ENCODE data around the gene TAP1.

TAP1 gene

GRCh38 chr6:32857156-32857891 is 3.8 kb upstream of the TAP1 start:
- H3K4me3 ChIP-seq (ENCODE audit: low read length) = no peak overlapping the region
- H3K4me1 ChIP-seq (ENCODE audit: control insufficient read depth, low read depth, low read length) = peaks cover 7% of the 10 kb centered on the region
- H3K36me3 ChIP-seq (ENCODE audit: control insufficient read depth, low read depth, low read length) = no peaks in the 10 kb centered on the region
- peaks cover 44% of the 10 kb centered on the region for H3K27me3 ChIP-seq (ENCODE audit: control insufficient read depth, insufficient read depth, low read length)
- no peaks in the 10 kb centered on the region for H3K9me3 ChIP-seq (ENCODE audit: control insufficient read depth, low read depth, low read length)
- H3K9ac ChIP-seq (ENCODE audit: low read length) = no peak overlapping the region
- no peak overlapping the region for H3K27ac ChIP-seq (ENCODE audit: low read length)

DNA sequence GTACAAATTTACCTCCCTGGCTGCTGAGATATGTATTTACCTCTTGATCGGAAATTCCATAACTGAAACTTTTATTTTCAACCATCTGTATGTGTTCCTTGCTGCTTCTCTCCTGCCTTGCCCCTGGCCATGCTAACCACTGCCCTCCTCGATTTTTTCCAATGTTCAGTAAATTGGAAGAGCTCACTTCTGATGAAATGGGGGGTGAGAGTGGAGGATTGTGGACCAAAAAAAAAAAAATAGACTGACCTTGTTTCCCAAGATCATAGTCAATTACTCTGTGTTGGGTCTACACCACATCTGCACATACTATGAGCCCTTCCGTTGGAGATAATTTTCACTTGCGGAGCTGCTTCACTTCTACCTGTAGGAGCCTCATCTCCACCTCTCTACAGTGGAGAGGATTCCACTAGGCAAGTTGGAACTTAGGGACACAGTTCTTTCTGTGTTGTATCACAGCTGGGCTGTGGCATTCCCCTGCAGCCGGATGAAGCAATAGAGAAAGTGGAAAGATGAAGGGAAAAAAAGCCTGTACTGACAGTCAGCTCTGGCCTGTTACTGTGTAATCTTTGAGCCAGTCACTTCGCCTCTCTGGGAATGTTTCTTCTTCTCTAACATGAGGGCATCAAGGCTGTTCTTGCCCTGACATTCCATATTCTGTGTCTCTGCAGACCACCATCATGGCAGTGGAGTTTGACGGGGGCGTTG is 2.1 kb upstream of the TAP1 start:
- Histone ChIP-seq H3K9ac (ENCODE audit: low read length) (no peak overlapping the region), H3K9me3 (ENCODE audit: control insufficient read depth, low read depth, low read length) (no peaks in the 10 kb centered on the region), H3K4me1 (ENCODE audit: control insufficient read depth, low read depth, low read length) (peaks cover 2% of the 10 kb centered on the region), H3K4me3 (ENCODE audit: low read length) (no peak overlapping the region), H3K27me3 (ENCODE audit: control insufficient read depth, insufficient read depth, low read length) (peaks cover 59% of the 10 kb centered on the region), H3K36me3 (ENCODE audit: control insufficient read depth, low read depth, low read length) (no peaks in the 10 kb centered on the region), H3K27ac (ENCODE audit: low read length) (no peak overlapping the region)

GRCh38 chr6:32854376-32855178 is 1.1 kb upstream of the TAP1 start:
- peak overlapping the region; percentile 37 for H3K9ac ChIP-seq (ENCODE audit: low read length)
- H3K27ac ChIP-seq (ENCODE audit: low read length) = no peak overlapping the region

DNA sequence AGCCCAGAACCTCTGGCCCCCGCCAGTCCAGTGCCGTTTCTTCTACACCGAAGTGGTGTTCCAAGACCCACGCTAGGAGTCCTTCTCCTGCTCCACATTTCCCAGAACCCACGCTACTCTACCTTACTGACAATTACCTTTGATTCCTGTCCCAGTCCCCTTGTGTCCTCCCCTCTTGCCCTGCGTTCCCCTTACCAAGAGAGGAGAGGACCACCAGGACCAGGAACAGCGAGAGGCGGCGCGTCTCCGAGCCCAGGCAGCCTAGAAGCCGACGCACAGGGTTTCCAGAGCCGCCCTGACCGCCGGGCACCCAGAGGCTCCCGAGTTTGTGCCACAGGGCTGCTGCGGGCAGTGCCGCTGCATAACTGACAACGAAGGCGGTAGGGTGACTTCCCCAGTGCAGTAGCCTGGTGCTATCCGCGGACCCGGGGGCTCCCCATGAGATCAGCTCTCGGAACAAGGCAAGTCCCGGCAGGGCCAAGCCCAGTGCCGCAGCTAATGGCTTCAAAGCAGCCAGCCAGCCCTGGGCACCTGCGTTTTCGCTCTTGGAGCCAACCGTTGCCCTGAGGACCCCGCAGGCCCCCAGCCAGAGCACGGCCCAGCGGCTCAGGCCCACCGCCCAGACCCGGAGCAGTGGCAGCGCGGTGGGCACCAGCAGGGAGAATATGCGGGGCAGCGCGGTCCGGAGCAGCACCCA is 512 bp downstream of the TAP1 start:
- Histone ChIP-seq H3K9ac (ENCODE audit: low read length) (peak overlapping the region; percentile 25), H3K27me3 (ENCODE audit: control insufficient read depth, insufficient read depth, low read length) (peaks cover 64% of the 10 kb centered on the region), H3K27ac (ENCODE audit: low read length) (no peak overlapping the region)

More at GRCh38 chr6:32854376-32855178, 1.1 kb upstream of the TAP1 start:
- H3K4me3 ChIP-seq (ENCODE audit: low read length) = peak overlapping the region; percentile 81
- H3K9me3 ChIP-seq (ENCODE audit: control insufficient read depth, low read depth, low read length) = no peaks in the 10 kb centered on the region
- no peaks in the 10 kb centered on the region for H3K4me1 ChIP-seq (ENCODE audit: control insufficient read depth, low read depth, low read length)
- peaks cover 64% of the 10 kb centered on the region for H3K27me3 ChIP-seq (ENCODE audit: control insufficient read depth, insufficient read depth, low read length)
- no peaks in the 10 kb centered on the region for H3K36me3 ChIP-seq (ENCODE audit: control insufficient read depth, low read depth, low read length)

GRCh38 chr6:32852018-32852843 is 1.3 kb downstream of the TAP1 start:
- Histone ChIP-seq H3K36me3 (ENCODE audit: control insufficient read depth, low read depth, low read length) (no peaks in the 10 kb centered on the region), H3K4me1 (ENCODE audit: control insufficient read depth, low read depth, low read length) (no peaks in the 10 kb centered on the region), H3K4me3 (ENCODE audit: low read length) (peak overlapping the region; percentile 81), H3K27me3 (ENCODE audit: control insufficient read depth, insufficient read depth, low read length) (peaks cover 62% of the 10 kb centered on the region), H3K9me3 (ENCODE audit: control insufficient read depth, low read depth, low read length) (no peaks in the 10 kb centered on the region), H3K27ac (ENCODE audit: low read length) (no peak overlapping the region), H3K9ac (ENCODE audit: low read length) (no peak overlapping the region)

More for the DNA sequence above, 512 bp downstream of the TAP1 start:
- no peaks in the 10 kb centered on the region for H3K36me3 ChIP-seq (ENCODE audit: control insufficient read depth, low read depth, low read length)
- peak overlapping the region; percentile 81 for H3K4me3 ChIP-seq (ENCODE audit: low read length)
- H3K4me1 ChIP-seq (ENCODE audit: control insufficient read depth, low read depth, low read length) = no peaks in the 10 kb centered on the region
- H3K9me3 ChIP-seq (ENCODE audit: control insufficient read depth, low read depth, low read length) = no peaks in the 10 kb centered on the region

DNA sequence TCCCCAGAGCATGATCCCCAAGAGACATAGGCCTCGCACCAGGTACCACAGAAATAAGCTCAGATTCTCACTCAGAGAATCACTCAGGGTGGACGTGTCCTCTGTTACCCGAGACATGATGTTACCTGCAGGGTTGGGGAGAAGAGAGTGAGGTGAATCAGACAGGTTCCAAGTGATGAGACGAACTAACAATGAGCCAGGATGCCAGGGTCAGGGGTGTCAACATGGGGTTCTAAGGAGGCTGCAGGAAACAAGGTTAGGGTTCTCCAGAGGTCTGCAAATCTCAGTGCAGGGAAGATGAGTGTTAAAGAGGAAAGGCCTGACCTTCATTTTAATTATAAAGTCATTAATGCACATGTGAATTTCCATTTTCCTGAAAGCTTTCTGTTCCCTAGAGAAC is 2.5 kb downstream of the TAP1 start:
- Histone ChIP-seq H3K9ac (ENCODE audit: low read length) (no peak overlapping the region), H3K27ac (ENCODE audit: low read length) (no peak overlapping the region), H3K36me3 (ENCODE audit: control insufficient read depth, low read depth, low read length) (no peaks in the 10 kb centered on the region), H3K4me1 (ENCODE audit: control insufficient read depth, low read depth, low read length) (no peaks in the 10 kb centered on the region), H3K27me3 (ENCODE audit: control insufficient read depth, insufficient read depth, low read length) (peaks cover 53% of the 10 kb centered on the region), H3K4me3 (ENCODE audit: low read length) (no peak overlapping the region), H3K9me3 (ENCODE audit: control insufficient read depth, low read depth, low read length) (no peaks in the 10 kb centered on the region)

DNA sequence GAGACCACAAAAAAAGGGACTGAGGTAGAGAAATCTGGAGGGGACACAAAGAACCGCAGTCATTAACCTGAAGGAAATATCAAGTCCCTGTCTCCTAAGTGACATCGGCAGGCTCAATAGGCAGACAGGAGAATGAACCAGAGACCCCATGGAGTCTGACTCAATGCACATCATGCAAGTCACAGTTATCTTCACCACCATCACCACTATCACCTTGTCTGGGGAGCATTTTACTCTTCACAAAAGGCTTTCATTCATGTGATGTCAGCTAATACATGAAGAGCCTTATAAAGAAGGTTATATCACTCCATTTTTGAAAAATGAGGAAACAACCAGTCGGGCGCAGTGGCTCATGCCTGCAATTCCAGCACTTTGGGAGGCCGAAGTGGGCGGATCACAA is 4.4 kb downstream of the TAP1 start:
- Histone ChIP-seq H3K36me3 (ENCODE audit: control insufficient read depth, low read depth, low read length) (no peaks in the 10 kb centered on the region), H3K9ac (ENCODE audit: low read length) (no peak overlapping the region), H3K27ac (ENCODE audit: low read length) (no peak overlapping the region), H3K4me1 (ENCODE audit: control insufficient read depth, low read depth, low read length) (no peaks in the 10 kb centered on the region), H3K9me3 (ENCODE audit: control insufficient read depth, low read depth, low read length) (no peaks in the 10 kb centered on the region), H3K4me3 (ENCODE audit: low read length) (no peak overlapping the region), H3K27me3 (ENCODE audit: control insufficient read depth, insufficient read depth, low read length) (peaks cover 42% of the 10 kb centered on the region)

GRCh38 chr6:32847795-32848194 is 5.7 kb downstream of the TAP1 start:
- Histone ChIP-seq H3K27me3 (ENCODE audit: control insufficient read depth, insufficient read depth, low read length) (peaks cover 47% of the 10 kb centered on the region), H3K9me3 (ENCODE audit: control insufficient read depth, low read depth, low read length) (no peaks in the 10 kb centered on the region), H3K4me3 (ENCODE audit: low read length) (no peak overlapping the region), H3K36me3 (ENCODE audit: control insufficient read depth, low read depth, low read length) (no peaks in the 10 kb centered on the region), H3K27ac (ENCODE audit: low read length) (no peak overlapping the region), H3K4me1 (ENCODE audit: control insufficient read depth, low read depth, low read length) (no peaks in the 10 kb centered on the region), H3K9ac (ENCODE audit: low read length) (no peak overlapping the region)

GRCh38 chr6:32847004-32847403 is 6.5 kb downstream of the TAP1 start:
- H3K4me1 ChIP-seq (ENCODE audit: control insufficient read depth, low read depth, low read length) = no peaks in the 10 kb centered on the region
- H3K9ac ChIP-seq (ENCODE audit: low read length) = no peak overlapping the region
- no peak overlapping the region for H3K4me3 ChIP-seq (ENCODE audit: low read length)
- H3K36me3 ChIP-seq (ENCODE audit: control insufficient read depth, low read depth, low read length) = no peaks in the 10 kb centered on the region
- H3K9me3 ChIP-seq (ENCODE audit: control insufficient read depth, low read depth, low read length) = no peaks in the 10 kb centered on the region
- peaks cover 45% of the 10 kb centered on the region for H3K27me3 ChIP-seq (ENCODE audit: control insufficient read depth, insufficient read depth, low read length)
- H3K27ac ChIP-seq (ENCODE audit: low read length) = no peak overlapping the region

- Histone ChIP-seq H3K27ac (ENCODE audit: low read length) (no peak overlapping the region), H3K9ac (ENCODE audit: low read length) (no peak overlapping the region), H3K9me3 (ENCODE audit: control insufficient read depth, low read depth, low read length) (no peaks in the 10 kb centered on the region), H3K4me1 (ENCODE audit: control insufficient read depth, low read depth, low read length) (no peaks in the 10 kb centered on the region), H3K4me3 (ENCODE audit: low read length) (no peak overlapping the region), H3K27me3 (ENCODE audit: control insufficient read depth, insufficient read depth, low read length) (peaks cover 31% of the 10 kb centered on the region), H3K36me3 (ENCODE audit: control insufficient read depth, low read depth, low read length) (no peaks in the 10 kb centered on the region)
These were observed 8.1 kb downstream of the TAP1 start for GRCh38 chr6:32845384-32845884.

Measured in iPS-18a (cell line).